CD8-positive, alpha-beta memory T cell (primary cell): ENCODE results near the gene TRAF2. TPM values are rescaled to one million over a fixed set of nuclear protein-coding genes. Genes with fewer than 3 reads are reported as not detected.
"Not testable (repeated sequence)": the region's sequence is repeated elsewhere in the genome, so short reads cannot be mapped to it uniquely, and the experiment has no call there.

Experiments used
- CTCF ChIA-PET: fragments of 350-600 bp; sonication (Branson Sonifier 250); formaldehyde crosslinking; loops from one replicate; lab custom pipeline; 2021; ENCODE audit warnings: antibody characterized with exemption; lab: Charles Lee
- POLR2A ChIA-PET: fragments of 350-600 bp; sonication (Branson Sonifier 250); formaldehyde crosslinking; loops from one replicate; lab custom pipeline; 2021; ENCODE audit warnings: antibody characterized with exemption; lab: Charles Lee
- DNase-seq, 5 donors: peaks; one replicate each; pipeline versions ENCODE4 v3.0.0 to v3.0.0-alpha.2; 2020 to 2022; ENCODE audit warnings: mixed read lengths in 1 of 5
- H3K27ac ChIP-seq: one replicate; pipeline ENCODE4 v1.7.0; 2013; ENCODE audit warnings: low read depth, mild to moderate bottlenecking, low read length, moderate library complexity
- H3K27me3 ChIP-seq: 2 replicates; pipeline ENCODE4 v1.7.0; 2013; ENCODE audit warnings: low read length, mild to moderate bottlenecking; ENCODE audit not compliant: insufficient read depth, poor library complexity, severe bottlenecking
- H3K36me3 ChIP-seq: 2 replicates; pipeline ENCODE4 v1.7.0; 2013; ENCODE audit warnings: mild to moderate bottlenecking, low read length, moderate library complexity; ENCODE audit not compliant: insufficient read depth
- H3K4me1 ChIP-seq: 2 replicates; pipeline ENCODE4 v1.7.0; 2013; ENCODE audit warnings: mild to moderate bottlenecking, low read length, moderate library complexity; ENCODE audit not compliant: insufficient read depth
- H3K4me3 ChIP-seq: 2 replicates; pipeline ENCODE4 v1.7.0; 2013; ENCODE audit warnings: mild to moderate bottlenecking, low read length
- H3K9me3 ChIP-seq: 2 replicates; pipeline ENCODE4 v1.7.0; 2013; ENCODE audit warnings: mild to moderate bottlenecking, low read length
- H3K27ac Mint-ChIP-seq, 8 donors: one replicate each; pipeline ENCODE4 v1.8.0; 2020 to 2021; ENCODE audit warnings: mixed read lengths in 8 of 8, mild to moderate bottlenecking in 6 of 8, inconsistent platforms in 3 of 8, moderate library complexity in 3 of 8
- H3K27me3 Mint-ChIP-seq, 2 donors: one replicate each; pipeline ENCODE4 v1.8.0; 2020 to 2021; ENCODE audit warnings: mixed read lengths in 2 of 2, mild to moderate bottlenecking in 1 of 2, moderate library complexity in 1 of 2
- H3K36me3 Mint-ChIP-seq, 3 donors: one replicate each; pipeline ENCODE4 v1.8.0; 2020 to 2021; ENCODE audit warnings: mixed read lengths in 3 of 3, inconsistent platforms in 1 of 3, mild to moderate bottlenecking in 1 of 3
- H3K4me1 Mint-ChIP-seq, 3 donors: one replicate each; pipeline ENCODE4 v1.8.0; 2020 to 2021; ENCODE audit warnings: mixed read lengths in 3 of 3, inconsistent platforms in 1 of 3, mild to moderate bottlenecking in 1 of 3
- H3K4me3 Mint-ChIP-seq, 7 donors: one replicate each; pipeline ENCODE4 v1.8.0; 2020 to 2021; ENCODE audit warnings: mixed read lengths in 7 of 7, mild to moderate bottlenecking in 6 of 7, moderate library complexity in 4 of 7, inconsistent platforms in 2 of 7
- H3K9me3 Mint-ChIP-seq, 5 donors: one replicate each; pipeline ENCODE4 v1.8.0; 2020 to 2022; ENCODE audit warnings: mixed read lengths in 5 of 5, mild to moderate bottlenecking in 3 of 5, moderate library complexity in 2 of 5, inconsistent platforms in 1 of 5
- polyA plus RNA-seq: library from polyadenylated mRNA; unstranded; fragments of 300-500 nt; fragmentation: Illumina TruSeq; gene quantifications from one replicate; pipeline ENCODE4 v1.2.3, GENCODE V29; 2021
- total RNA-seq, 2 experiments: library from RNA; stranded (reverse); gene quantifications; one replicate each; pipeline ENCODE4 v1.2.3, GENCODE V29; 2021

Gene TRAF2
- total and polyA plus RNA-seq, 3 experiments from 2014 or later, result 23.1 to 60.5 (median 53.2) TPM

DNA sequence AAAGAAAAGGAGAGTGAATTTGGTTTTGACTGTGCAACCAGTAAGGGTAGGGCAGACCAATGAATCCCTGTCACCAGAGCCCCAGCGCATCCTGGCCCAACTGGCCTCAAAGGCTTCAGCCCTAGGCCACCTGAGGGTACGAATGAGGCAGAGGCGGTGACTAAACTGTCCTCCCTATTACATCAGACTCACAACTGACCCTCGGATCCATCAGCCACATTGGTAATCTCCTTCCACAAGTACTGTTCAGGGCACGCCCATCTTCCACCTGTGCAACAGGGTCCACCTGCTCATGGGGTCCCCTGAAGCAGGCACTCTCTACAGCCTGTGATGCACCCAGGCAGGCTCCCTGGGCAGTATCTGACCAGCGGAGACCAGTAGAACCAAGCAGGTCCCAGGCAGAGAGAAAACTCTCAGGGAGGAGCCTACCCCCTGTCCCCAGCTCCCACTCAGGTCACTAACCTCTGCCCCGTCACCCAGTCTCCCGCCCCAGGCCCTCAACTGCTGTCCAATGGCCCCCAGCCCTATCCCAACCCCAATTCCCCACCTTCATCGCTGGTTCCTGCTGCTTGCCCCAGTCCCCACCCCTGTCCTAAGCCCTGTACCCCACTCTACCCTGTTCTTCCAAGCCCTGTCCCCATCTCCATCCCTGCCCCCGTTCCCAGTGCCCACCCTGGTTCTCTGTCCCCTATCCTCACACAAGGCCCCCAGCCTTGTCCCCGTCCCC lies 21.1 kb upstream of the TRAF2 start:
- H3K4me1 Mint-ChIP-seq, result peaks cover 12 to 23% (median 17%) of the 10 kb centered on the region in 3 donors
- H3K36me3 ChIP-seq, result peaks cover 19% of the 10 kb centered on the region
- H3K4me3 ChIP-seq, result peak overlapping the region; percentile 66
- POLR2A ChIA-PET, result no interaction called here
- H3K27ac Mint-ChIP-seq, result peak overlapping the region in 7 of 8 donors; percentile 63 to 87 (median 80)
- DNase-seq, result no peak
- peak overlapping the region; percentile 81 to 95 (median 84) for H3K4me3 Mint-ChIP-seq
- no peaks in the 10 kb centered on the region for H3K27me3 Mint-ChIP-seq
- CTCF ChIA-PET, result no interaction called here
- peaks cover 7% of the 10 kb centered on the region for H3K4me1 ChIP-seq
- H3K9me3 Mint-ChIP-seq, result no peaks in the 10 kb centered on the region
- no peaks in the 10 kb centered on the region for H3K9me3 ChIP-seq
- no peaks in the 10 kb centered on the region for H3K27me3 ChIP-seq
- H3K27ac ChIP-seq, result peak overlapping the region; percentile 69
- H3K36me3 Mint-ChIP-seq, result peaks cover 0 to 39% (median 3%) of the 10 kb centered on the region in 3 donors

DNA sequence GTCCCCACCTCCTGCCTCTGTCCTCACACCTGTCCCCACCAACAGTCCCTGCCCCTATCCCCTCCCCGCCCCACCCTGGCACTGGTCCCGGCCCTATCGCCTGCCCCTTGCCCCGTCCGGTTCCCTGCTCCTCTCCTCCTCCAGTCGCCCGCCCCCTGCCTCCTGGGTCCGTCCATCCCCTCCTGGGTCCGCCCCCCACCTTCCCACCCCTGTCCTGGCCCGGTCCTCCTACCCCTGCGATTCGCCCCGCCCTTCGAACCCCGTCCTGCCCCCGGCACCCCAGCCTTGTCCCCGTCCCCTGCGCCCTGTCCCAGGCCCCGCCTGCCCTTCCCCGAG lies 20.6 kb upstream of the TRAF2 start:
- peaks cover 0 to 36% (median 3%) of the 10 kb centered on the region in 3 donors for H3K36me3 Mint-ChIP-seq
- peaks cover 19% of the 10 kb centered on the region for H3K36me3 ChIP-seq
- H3K27ac Mint-ChIP-seq, result peak overlapping the region in 7 of 8 donors; percentile 63 to 90 (median 81)
- H3K27ac ChIP-seq, result peak overlapping the region; percentile 69
- ChIA-PET POLR2A (interaction anchor here (0.7 to 1.9 kb wide), 4 partner anchors 15 to 388 kb away, joined by 3 to 7 read pairs (median 4); partner anchors contain the start of genes AJM1 and TRAF2), CTCF (interaction anchor here (0.6 to 1.0 kb wide), 2 partner anchors 20 to 230 kb away, joined by 3 to 4 read pairs; partner anchors contain the start of gene TRAF2)
- H3K9me3 ChIP-seq, result no peaks in the 10 kb centered on the region
- no peaks in the 10 kb centered on the region for H3K27me3 Mint-ChIP-seq
- DNase-seq, result peak in 1 of 5 donors; percentile 19
- H3K27me3 ChIP-seq, result no peaks in the 10 kb centered on the region
- H3K9me3 Mint-ChIP-seq, result no peaks in the 10 kb centered on the region
- H3K4me1 Mint-ChIP-seq, result peaks cover 12 to 23% (median 17%) of the 10 kb centered on the region in 3 donors
- peak overlapping the region; percentile 66 for H3K4me3 ChIP-seq
- peak overlapping the region; percentile 81 to 95 (median 84) for H3K4me3 Mint-ChIP-seq
- H3K4me1 ChIP-seq, result peaks cover 7% of the 10 kb centered on the region

DNA sequence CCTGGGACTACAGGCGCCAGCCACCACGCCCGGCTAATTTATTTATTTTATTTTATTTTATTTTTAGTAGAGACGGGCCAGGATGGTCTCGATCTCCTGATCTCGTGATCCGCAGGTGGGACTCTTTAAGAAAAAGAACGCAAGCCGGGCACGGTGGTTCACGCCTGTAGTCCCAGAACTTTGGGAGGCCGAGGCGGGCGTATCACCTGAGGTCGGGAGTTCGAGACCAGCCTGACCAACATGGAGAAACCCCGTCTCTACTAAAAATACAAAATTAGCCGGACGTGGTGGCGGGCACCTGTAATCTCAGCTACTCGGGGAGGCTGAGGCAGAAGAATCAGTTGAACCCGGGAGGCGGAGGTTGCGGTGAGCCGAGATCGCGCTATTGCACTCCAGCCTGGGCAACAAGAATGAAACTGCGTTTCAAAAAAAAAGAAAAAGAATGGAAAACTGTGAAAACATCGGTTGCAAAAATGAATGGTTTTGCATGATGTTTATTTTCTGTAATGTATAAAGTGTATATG lies 19.4 kb upstream of the TRAF2 start:
- H3K4me1 ChIP-seq, DNase-seq, CTCF ChIA-PET, H3K27ac ChIP-seq, H3K9me3 ChIP-seq, H3K27me3 ChIP-seq, H3K4me3 ChIP-seq, H3K27me3 Mint-ChIP-seq, H3K9me3 Mint-ChIP-seq: not testable (repeated sequence)
- H3K4me3 Mint-ChIP-seq, result peak overlapping the region; percentile 65 to 85 (median 78)
- POLR2A ChIA-PET, result interaction anchor here (1.9 kb wide), 1 partner anchor 14 kb away, joined by 5 read pairs; no protein-coding TSS in a partner anchor
- H3K4me1 Mint-ChIP-seq, result peaks cover 12 to 23% (median 17%) of the 10 kb centered on the region in 3 donors
- H3K36me3 Mint-ChIP-seq, result peaks cover 0 to 28% (median 3%) of the 10 kb centered on the region in 3 donors
- peaks cover 19% of the 10 kb centered on the region for H3K36me3 ChIP-seq
- H3K27ac Mint-ChIP-seq, result peak overlapping the region in 6 of 8 donors; percentile 57 to 94 (median 78)

DNA sequence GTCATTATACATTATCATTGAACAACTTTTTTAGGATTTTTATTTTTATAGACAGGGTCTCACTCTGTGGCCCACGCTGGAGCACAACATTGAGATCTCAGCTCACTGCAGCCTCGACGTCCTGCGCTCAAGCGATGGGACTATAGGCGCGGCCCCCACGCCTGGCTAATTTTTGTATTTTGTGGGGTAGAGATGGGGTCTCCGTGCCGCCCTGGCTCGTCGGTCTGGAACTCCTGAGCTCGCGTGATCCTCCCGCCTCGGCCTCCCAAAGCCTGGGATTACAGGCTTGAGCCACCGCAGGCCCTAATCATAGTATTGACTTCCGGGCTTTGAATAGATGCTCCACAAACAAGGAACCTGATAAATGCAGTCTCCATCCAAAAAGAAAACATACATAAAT lies 18.8 kb upstream of the TRAF2 start:
- peaks cover 7% of the 10 kb centered on the region for H3K4me1 ChIP-seq
- POLR2A ChIA-PET, result interaction anchor here (1.9 kb wide), 1 partner anchor 14 kb away, joined by 5 read pairs; no protein-coding TSS in a partner anchor
- H3K4me1 Mint-ChIP-seq, result peaks cover 12 to 23% (median 17%) of the 10 kb centered on the region in 3 donors
- no peak overlapping the region for H3K4me3 ChIP-seq
- CTCF ChIA-PET, result no interaction called here
- H3K27me3 Mint-ChIP-seq, result no peaks in the 10 kb centered on the region
- DNase-seq, result no peak
- peaks cover 0 to 22% (median 3%) of the 10 kb centered on the region in 3 donors for H3K36me3 Mint-ChIP-seq
- H3K36me3 ChIP-seq, result peaks cover 15% of the 10 kb centered on the region
- H3K27ac Mint-ChIP-seq, result peak overlapping the region in 5 of 8 donors; percentile 36 to 94 (median 74)
- no peak overlapping the region for H3K27ac ChIP-seq
- no peaks in the 10 kb centered on the region for H3K27me3 ChIP-seq
- no peaks in the 10 kb centered on the region for H3K9me3 ChIP-seq
- peak overlapping the region; percentile 63 to 85 (median 73) for H3K4me3 Mint-ChIP-seq
- no peaks in the 10 kb centered on the region for H3K9me3 Mint-ChIP-seq

DNA sequence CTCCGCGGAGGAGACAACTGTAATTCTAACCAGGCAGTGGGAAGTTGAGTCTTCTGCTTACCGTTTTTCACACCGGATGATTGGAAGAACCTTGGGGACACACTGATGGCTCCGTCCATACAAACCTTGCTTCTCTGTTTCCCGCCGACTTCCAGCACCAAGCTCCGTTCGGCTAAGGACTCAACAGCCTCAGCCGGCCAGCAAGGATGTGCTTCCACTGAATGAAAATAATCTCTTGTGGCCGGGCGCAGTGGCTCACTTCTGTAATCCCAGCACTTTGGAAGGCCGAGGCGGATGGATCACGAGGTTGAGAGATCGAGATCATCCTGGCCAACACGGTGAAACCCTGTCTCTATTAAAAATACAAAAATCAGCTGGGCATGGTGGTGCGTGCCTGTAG lies 18.4 kb upstream of the TRAF2 start:
- peaks cover 11% of the 10 kb centered on the region for H3K36me3 ChIP-seq
- H3K4me3 ChIP-seq, result no peak overlapping the region
- POLR2A ChIA-PET, result no interaction called here
- no peak for DNase-seq
- Mint-ChIP-seq H3K4me3 (peak overlapping the region; percentile 58 to 85 (median 73)), H3K27me3 (no peaks in the 10 kb centered on the region), H3K27ac (peak overlapping the region in 5 of 8 donors; percentile 36 to 94 (median 78)), H3K36me3 (peaks cover 0 to 18% (median 3%) of the 10 kb centered on the region in 3 donors), H3K9me3 (no peaks in the 10 kb centered on the region), H3K4me1 (peaks cover 12 to 23% (median 17%) of the 10 kb centered on the region in 3 donors)
- no peak overlapping the region for H3K27ac ChIP-seq
- H3K27me3 ChIP-seq, result no peaks in the 10 kb centered on the region
- CTCF ChIA-PET, result no interaction called here
- H3K9me3 ChIP-seq, result no peaks in the 10 kb centered on the region
- H3K4me1 ChIP-seq, result peaks cover 7% of the 10 kb centered on the region

DNA sequence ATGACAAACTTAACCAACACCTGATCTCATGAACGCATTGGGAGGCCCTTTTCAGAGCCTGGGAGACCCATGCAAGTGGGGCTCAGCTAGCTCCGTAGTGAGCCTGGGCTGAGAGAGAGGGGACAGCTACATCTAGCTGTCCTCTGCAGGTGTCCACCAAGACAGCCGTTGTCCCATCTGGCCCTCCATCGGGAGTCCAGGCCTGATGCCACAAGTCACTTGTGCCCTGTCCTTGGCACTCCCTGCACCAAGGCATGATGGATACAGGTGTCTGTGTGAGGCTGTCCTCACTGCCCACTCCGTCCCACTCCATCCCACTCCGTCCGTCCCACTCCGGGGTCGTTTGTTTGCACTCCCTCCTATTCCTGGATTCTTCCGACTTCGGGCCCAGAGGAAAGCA lies 17.7 kb upstream of the TRAF2 start:
- DNase-seq, result no peak

DNA sequence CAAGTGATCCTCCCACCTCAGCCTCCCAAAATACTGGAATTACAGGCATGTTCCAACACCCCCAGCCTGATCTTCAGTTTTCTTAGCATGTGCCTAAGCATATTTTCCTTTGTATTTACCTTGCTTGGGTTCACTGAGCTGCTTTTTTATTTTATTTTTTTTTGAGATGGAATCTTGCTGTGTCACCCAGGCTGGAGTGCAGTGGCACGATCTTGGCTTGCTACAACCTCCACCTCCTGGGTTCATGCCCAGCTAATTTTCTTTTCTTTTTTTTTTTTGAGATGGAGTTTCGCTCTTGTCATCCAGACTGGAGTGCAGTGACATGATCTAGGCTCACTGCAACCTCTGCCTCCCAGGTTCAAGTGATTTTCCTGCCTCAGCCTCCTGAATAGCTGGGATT lies 16.7 kb upstream of the TRAF2 start:
- H3K4me3 ChIP-seq, H3K9me3 Mint-ChIP-seq, POLR2A ChIA-PET, H3K27me3 Mint-ChIP-seq, H3K36me3 ChIP-seq, DNase-seq, H3K27me3 ChIP-seq, H3K9me3 ChIP-seq, H3K4me1 ChIP-seq, H3K36me3 Mint-ChIP-seq, H3K27ac ChIP-seq: not testable (repeated sequence)
- H3K4me1 Mint-ChIP-seq, result peaks cover 7 to 12% (median 9%) of the 10 kb centered on the region in 3 donors
- peak overlapping the region in 1 of 7 donors; percentile 36 for H3K4me3 Mint-ChIP-seq
- peak overlapping the region in 2 of 8 donors; percentile 54 to 58 for H3K27ac Mint-ChIP-seq
- CTCF ChIA-PET, result interaction anchor here (1.1 to 1.4 kb wide), 2 partner anchors 28 to 160 kb away, joined by 3 read pairs; partner anchors contain the start of gene AJM1

More for the DNA sequence above, 17.7 kb upstream of the TRAF2 start:
- ChIA-PET POLR2A (no interaction called here), CTCF (no interaction called here)
- Histone ChIP-seq H3K27me3 (no peaks in the 10 kb centered on the region), H3K9me3 (no peaks in the 10 kb centered on the region), H3K36me3 (peaks cover 4% of the 10 kb centered on the region), H3K4me3 (no peak overlapping the region), H3K4me1 (peaks cover 7% of the 10 kb centered on the region), H3K27ac (no peak overlapping the region)
- Mint-ChIP-seq H3K4me1 (peaks cover 12 to 20% (median 16%) of the 10 kb centered on the region in 3 donors), H3K27me3 (no peaks in the 10 kb centered on the region), H3K36me3 (peaks cover 0 to 11% (median 3%) of the 10 kb centered on the region in 3 donors), H3K4me3 (peak overlapping the region in 6 of 7 donors; percentile 26 to 84 (median 66)), H3K9me3 (no peaks in the 10 kb centered on the region), H3K27ac (peak overlapping the region in 4 of 8 donors; percentile 21 to 82 (median 74))

DNA sequence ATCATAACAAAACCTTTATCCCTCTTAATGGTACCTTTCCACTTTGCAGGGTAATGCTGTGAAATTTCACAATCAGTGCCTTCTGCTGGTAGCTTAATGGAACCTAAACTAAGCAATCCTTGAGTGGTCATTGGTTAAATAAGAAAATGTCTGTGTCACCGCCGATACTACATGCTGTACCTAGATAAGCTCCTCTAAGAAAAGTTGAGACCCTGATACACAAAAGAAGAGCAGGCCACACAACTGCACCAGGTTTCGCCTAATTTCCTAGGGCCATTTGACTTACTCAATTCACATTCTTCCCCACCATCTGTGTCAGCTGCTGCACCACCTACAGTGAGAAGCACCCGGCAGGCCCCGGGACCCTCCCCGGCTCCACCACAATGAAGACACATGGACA lies 11.2 kb upstream of the TRAF2 start:
- no peaks in the 10 kb centered on the region for H3K27me3 ChIP-seq
- Mint-ChIP-seq H3K36me3 (no peaks in the 10 kb centered on the region), H3K27ac (no peak overlapping the region), H3K9me3 (no peaks in the 10 kb centered on the region), H3K27me3 (no peaks in the 10 kb centered on the region), H3K4me3 (no peak overlapping the region), H3K4me1 (no peaks in the 10 kb centered on the region)
- H3K36me3 ChIP-seq, result no peaks in the 10 kb centered on the region
- no peak for DNase-seq
- ChIA-PET POLR2A (no interaction called here), CTCF (interaction anchor here (1.1 to 1.2 kb wide), 2 partner anchors 11 to 14 kb away, joined by 3 to 4 read pairs; no protein-coding TSS in a partner anchor)
- no peak overlapping the region for H3K27ac ChIP-seq
- H3K4me1 ChIP-seq, result no peaks in the 10 kb centered on the region
- H3K9me3 ChIP-seq, result no peaks in the 10 kb centered on the region
- H3K4me3 ChIP-seq, result no peak overlapping the region
